PFSK-1 (cell line): ENCODE data around the gene RHOD.

Source experiments
- REST ChIP-seq, 2 experiments: IDR thresholded peaks; 2 replicates each; pipeline versions ENCODE4 v1.6.1 to v1.8.0; 2011 to 2012; ENCODE audit warnings: low read depth in 2 of 2, low read length in 2 of 2, control low read depth in 1 of 2, inconsistent platforms in 1 of 2, mild to moderate bottlenecking in 1 of 2, moderate library complexity in 1 of 2; ENCODE audit not compliant: insufficient read depth in 1 of 2
- SIN3A ChIP-seq: IDR thresholded peaks from 2 replicates; pipeline ENCODE4 v1.6.1; 2012; ENCODE audit warnings: mild to moderate bottlenecking, low read length, moderate library complexity, borderline replicate concordance; ENCODE audit not compliant: insufficient read depth
- TAF1 ChIP-seq: IDR thresholded peaks from 2 replicates; pipeline ENCODE4 v1.6.1; 2012; ENCODE audit warnings: low read length, control low read depth, borderline replicate concordance; ENCODE audit not compliant: insufficient read depth

- no peak for TF ChIP-seq REST (IDR thresholded peaks at IDR 0.05; ENCODE audit: insufficient read depth in 1 of 2, low read depth in 2 of 2, low read length in 2 of 2)
- TF ChIP-seq TAF1, result no peak
- no peak for TF ChIP-seq SIN3A
Measured at GRCh38 chr11:67026941-67027340, 29.7 kb upstream of the RHOD start.
